NK-92 (cell line): ENCODE measurements around the gene DAD1.
A peak's percentile ranks its signal among the peaks of the same experiment; 100 is the strongest.
"Not testable (repeated sequence)": the region's sequence is repeated elsewhere in the genome, so short reads cannot be mapped to it uniquely, and the experiment has no call there.

Experiments used
- DNase-seq: peaks from one replicate; lab custom pipeline; 2025; ENCODE audit not compliant: unreplicated experiment; lab: John Stamatoyannopoulos, UW

DAD1 gene

DNA sequence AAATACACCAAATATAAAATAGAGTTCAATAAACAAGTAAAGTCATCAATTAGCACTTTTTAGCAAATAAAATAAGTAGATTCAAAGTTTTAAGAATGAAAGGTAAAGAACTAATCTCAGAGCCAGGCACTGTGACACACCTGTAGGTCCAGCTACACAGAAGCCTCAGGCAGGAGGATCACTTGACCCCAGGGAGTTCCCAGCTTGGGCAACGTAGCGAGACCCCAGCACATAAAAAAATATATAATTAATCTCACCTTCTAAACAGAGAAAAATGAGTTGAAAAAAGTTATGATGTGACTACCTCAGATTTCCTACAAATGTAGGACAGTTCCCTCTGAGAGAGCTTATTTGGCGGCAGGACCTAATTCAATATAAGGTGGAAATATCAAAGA lies 19.3 kb downstream of the DAD1 start:
- no peak for DNase-seq

- DNase-seq = no peak
Measured at GRCh38 chr14:22569106-22569736, 19.8 kb downstream of the DAD1 start.

DNA sequence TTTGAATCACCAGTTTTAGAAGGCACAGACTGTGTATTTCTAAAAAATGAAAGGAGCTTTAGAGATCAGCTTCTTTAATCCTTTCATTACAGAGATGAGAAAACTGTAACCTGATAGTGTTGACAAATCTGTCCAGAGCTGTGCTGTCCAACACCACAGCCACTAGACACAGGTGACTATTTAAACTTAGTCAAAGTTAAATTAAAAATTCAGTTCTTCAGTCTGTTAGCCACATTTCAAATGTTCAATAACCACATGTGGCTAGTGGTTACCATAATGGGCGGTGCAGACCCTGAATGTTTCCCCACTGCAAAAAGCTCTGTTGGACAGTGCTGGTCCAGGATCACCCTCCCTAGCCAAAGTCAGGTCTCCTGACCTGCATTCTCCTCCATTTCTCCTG lies 21.6 kb downstream of the DAD1 start:
- no peak for DNase-seq

DNA sequence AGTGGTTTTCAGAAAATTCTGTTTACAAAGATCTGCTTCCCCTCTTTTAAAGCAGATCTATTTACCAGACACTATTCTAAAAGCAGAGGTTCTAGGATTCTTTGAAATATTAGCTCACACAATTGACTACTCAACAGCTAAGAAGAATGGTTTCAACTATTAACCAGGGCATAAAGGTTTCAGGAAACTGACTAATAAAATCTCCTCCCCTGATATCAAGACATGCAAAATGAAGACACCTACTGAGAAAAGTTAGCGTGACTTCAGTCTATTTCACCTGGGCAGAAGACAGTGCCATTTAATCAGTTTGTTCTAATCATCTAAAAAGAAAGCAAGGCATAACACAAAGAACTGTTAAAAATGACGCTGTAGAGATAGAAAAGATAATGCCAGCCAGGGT lies 22.2 kb downstream of the DAD1 start:
- DNase-seq = no peak

DNA sequence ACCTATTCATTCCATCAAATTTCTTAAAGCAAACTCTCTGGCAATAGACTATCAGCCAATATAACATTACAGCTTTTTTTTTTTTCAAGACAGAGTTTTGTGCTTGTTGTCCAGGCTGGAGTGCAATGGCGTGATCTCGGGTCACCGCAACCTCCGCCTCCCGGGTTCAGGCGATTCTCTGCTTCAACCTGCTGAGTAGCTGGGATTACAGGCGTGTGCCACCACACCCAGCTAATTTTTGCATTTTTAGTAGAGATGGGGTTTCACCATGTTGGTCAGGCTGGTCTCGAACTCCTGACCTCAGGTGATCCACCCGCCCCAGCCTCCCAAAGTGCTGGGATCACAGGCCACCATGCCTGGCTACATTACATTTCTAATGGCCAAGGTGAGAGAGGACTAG lies 22.8 kb downstream of the DAD1 start:
- not testable (repeated sequence) for DNase-seq

- no peak for DNase-seq
Measured at GRCh38 chr14:22565391-22565945, 23.6 kb downstream of the DAD1 start.

DNA sequence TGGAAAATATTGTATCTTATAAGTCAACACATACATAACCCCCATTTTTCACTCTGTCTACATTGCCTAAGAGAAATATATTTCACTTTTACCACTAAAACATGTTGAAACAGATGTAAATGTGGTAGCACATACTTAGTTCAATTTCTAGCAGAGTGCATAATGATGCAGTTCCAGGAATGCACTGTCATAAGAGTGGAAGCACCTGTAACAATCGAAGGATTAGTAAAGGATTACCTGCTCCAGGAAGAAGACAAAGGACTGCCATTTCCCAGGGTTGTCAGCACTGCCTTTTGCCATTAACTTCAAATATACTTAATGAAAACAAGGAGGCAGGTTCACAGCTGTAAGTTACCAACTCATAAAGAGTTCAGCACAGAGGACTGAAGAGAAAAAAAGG lies 24.6 kb downstream of the DAD1 start:
- no peak for DNase-seq

- no peak for DNase-seq
Measured at GRCh38 chr14:22563987-22564386, 25.0 kb downstream of the DAD1 start.

DNA sequence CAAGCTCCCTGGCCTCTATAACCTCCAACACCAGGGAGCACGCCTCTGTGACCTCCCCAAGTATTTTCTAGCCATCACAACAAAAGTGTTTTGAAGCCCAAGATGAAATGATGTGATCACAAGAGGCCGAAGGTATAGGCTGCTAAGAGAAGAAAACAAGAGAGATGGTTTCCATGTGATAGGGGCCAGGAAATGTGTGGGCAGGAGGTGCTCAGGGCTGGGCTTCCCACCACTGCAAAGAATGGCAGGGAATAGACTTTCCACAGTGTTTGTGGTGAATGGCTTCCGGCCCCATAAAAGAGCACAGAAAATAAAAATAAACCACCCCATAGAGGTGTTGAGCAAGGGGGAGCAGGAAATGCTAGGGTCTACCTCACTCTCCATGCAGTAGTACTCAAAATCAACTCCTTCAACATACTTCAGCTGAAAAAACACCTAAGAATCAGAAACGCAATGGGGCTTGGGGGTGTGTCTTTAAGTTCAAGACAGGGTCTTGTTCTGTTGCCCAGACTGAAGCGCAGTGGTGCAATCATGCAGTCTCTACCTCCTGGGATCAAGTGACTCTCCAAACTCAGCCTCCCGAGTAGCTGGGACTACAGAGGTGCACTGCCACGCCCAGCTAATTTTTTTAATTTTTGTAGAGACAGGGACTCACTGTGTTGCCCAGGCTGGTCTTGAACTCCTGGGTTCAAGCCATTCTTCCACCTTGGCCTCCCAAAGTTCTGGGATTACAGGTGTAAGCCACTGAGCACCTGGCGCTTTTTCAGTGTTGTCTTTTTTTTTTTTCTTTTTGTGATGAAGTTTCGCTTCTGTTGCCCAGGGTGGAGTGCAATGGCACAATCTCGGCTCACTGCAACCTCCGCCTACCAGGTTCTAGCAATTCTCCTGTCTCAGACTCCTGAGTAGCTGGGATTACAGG lies 27.1 kb downstream of the DAD1 start:
- DNase-seq = no peak

GRCh38 chr14:22561366-22561660 lies 27.7 kb downstream of the DAD1 start:
- DNase-seq = no peak

GRCh38 chr14:22560662-22561365 lies 28.2 kb downstream of the DAD1 start:
- DNase-seq = no peak

DNA sequence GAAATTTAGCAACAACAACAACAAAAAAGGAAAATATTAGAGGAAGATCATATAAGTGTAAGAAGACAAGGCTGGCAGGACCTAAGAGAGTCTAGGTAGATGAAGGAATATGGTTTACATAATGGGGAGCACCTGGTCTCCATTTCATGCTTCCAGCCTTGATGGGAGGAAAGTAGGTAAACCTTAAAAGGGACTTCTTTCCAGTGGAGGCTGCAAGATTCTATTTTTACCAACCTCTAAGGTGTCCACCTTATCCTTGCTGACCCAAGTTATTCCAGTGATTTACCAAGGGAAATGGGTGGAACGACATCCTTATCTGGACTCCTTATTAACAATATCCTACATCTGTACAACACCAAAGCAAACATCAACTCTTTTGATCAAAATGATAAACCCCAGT lies 30.0 kb downstream of the DAD1 start:
- DNase-seq = no peak

DNA sequence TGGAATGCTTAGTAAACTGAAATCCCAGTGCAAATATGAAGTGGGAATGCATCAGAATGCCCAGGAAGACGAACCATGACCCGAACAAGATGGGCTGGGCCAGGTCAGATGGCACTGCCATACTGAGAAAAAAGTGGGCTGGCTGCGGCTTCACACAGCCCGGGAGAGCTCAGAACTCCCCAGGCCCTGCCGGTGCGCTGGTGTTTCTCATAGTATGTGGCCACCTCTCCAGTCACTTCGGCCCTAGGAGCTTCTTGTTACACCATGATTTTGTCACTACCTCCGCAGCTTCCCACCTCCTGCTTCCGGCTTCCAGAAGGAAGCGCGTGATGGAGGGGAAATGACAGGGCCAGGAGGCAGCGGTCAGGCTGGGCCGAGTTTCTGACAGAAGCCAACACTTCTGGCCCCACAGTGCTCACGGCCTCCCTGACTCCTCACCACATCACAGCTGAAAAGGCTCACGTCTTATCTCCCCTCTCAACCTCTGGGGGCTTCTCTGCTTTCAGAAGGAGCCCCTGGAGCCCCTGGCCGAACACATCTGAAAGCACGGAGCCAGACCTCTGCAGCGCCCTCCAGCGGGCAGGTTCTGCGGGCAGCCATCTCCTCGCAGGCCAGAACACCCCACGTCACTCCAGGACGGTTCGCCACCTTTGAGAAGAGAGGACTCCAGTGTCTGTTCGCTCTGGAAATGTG lies 30.7 kb downstream of the DAD1 start:
- no peak for DNase-seq

DNA sequence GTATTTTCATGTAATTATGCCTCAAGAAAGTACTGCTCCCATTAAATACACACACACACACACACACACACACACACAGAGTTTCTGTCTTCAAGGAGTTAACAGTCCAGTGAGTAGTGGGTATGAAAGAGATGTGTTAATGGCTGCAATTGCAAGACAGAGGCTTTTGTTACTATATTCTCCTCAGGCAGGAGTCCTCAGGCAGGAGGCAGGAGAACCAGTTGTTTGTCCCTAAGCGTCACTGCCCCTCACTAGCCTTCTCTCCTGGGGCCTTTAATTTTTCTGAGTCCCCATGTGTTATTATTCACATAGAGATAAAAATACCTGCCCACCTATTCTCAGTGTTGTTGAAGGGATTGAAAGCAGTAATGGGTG lies 31.2 kb downstream of the DAD1 start:
- DNase-seq = no peak

DNA sequence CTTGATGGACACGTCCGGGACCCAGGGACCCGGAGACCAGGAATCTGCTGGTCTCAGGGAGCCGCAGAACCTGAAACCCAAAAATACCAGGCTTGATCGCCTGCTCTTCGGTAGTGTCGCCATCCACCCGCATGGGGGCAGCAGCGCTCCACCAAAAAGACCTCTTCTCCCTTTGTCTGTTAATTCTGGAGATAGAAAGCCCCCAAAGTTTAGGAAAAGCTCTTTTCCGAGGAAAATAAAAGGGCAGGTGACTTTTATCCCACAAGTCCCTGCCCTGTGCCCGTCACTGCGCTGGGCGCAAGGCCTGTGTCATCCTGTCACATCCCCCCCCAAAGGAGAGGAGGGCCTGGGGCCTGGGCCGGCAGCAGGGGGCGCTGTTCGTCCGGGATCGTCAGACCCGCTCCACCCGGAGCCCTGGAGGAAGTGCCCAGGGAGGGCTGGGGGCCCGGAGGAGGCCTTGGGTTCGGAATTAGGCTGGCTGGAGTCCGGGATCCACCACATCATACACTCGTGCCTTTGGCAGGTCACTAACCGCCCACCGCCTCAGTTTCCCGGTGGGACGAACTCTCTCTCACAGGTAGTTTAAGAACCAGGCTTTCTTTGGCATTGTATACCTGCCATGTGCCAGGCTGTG lies 31.9 kb downstream of the DAD1 start:
- DNase-seq = no peak

DNA sequence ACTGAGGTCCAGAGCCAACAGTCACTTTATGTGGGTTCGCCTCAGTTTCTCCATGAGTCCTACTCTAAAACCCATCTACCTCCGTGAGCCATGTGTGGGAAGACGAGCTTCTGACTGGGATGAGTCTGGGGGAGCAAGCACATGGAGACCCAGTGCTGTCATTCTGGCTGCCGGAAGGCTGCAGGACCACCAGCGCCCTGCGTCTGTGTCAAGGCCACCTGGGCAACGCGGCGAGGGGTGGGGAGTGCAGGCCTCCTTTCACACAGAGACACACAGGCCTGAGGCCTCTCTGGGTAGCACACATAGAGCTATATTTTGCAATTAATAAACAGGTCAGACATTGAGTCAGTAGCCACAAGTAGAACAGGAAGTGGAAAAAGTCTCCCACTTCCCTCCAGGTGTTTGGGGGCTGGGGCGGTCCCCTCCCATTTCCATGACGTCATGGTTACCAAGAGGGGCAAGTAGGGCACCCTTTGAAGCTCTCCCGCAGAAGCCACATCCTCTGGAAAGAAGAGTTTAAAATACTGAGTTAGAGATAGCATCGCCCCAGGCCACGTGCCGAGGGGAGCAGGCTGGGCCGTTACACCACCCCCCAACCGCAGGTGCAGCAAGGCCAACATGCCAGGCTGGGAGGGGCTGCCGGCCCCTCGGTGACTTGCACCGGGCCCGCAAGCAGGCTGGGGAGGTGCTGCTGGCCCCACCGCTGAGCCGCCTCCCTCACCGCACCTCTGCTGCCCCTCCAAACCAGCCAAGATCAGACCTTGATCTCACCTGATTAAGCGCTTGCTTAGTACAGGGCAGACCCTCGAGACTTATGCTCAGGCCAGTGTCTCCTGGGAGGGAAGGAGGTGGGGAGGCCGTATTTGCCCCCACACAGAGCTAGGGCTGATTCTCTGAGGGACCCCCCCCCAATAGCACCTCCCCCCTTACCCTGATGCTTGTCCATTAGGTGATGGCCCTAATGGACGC lies 32.7 kb downstream of the DAD1 start:
- peak; percentile 96 for DNase-seq

DNA sequence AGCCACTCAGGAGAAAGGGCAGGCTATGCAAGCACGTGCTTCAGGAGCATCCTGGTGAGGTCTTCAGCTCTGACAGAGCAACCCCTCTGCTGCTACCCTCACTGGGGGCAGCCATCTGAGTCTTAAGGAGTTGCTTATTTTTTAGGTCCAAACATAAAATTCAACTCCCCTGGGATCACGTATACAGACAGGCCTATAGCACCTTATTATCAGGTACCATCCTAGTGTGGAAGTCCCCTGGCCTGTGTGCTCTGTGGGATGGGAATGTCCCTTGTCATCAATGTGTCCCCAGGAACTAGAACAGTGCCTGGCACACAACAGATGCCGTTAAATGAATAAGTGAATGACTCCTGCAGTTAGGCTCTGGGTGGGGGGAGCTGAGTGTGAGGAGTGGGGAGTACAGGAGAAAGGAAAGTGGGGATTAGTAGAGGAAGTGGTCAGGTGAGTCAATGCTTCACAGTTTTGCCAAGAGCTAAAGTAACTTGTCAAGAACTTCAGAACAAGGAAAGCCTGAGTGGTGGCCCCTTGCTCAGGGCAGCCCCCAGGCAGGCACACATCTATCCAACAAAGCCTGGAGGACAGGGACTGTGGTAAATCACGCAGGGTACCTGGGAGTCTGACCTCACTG lies 33.5 kb downstream of the DAD1 start:
- no peak for DNase-seq

GRCh38 chr14:22554498-22555383 lies 34.3 kb downstream of the DAD1 start:
- no peak for DNase-seq
